Stomach smooth muscle (tissue), 2 donors: ENCODE measurements around the gene DBX1.
"Not testable (repeated sequence)": the region's sequence is repeated elsewhere in the genome, so short reads cannot be mapped to it uniquely, and the experiment has no call there.

Source experiments
- H3K27ac ChIP-seq: one replicate; pipeline ENCODE4 v1.7.0; 2013; ENCODE audit warnings: mild to moderate bottlenecking, low read length, inconsistent platforms
- H3K27me3 ChIP-seq, 2 donors: one replicate each; pipeline ENCODE4 v1.7.0; 2013; ENCODE audit warnings: low read length in 2 of 2; ENCODE audit not compliant: insufficient read depth in 2 of 2, control insufficient read depth in 1 of 2
- H3K36me3 ChIP-seq, 2 donors: one replicate each; pipeline ENCODE4 v1.7.0; 2013; ENCODE audit warnings: low read length in 2 of 2; ENCODE audit not compliant: control insufficient read depth in 2 of 2, insufficient read depth in 2 of 2
- H3K4me1 ChIP-seq: one replicate; pipeline ENCODE4 v1.7.0; 2013; ENCODE audit warnings: low read length; ENCODE audit not compliant: control insufficient read depth, insufficient read depth
- H3K4me3 ChIP-seq, 2 donors: one replicate each; pipeline ENCODE4 v1.7.0; 2013; ENCODE audit warnings: low read length in 2 of 2
- H3K9ac ChIP-seq, 2 donors: one replicate each; pipeline ENCODE4 v1.7.0; 2013; ENCODE audit warnings: low read length in 2 of 2, mild to moderate bottlenecking in 1 of 2
- H3K9me3 ChIP-seq, 2 donors: one replicate each; pipeline ENCODE4 v1.7.0; 2013; ENCODE audit warnings: low read length in 2 of 2; ENCODE audit not compliant: control insufficient read depth in 2 of 2
- donor health status: healthy.
- donor health status: Pancreatic carcinoma.

DBX1 gene

GRCh38 chr11:20160425-20161229, at the start of gene DBX1:
DBX1 (minus strand) TSS chr11:20160475; CDS start chr11:20160324, 151 bp downstream.
- Histone ChIP-seq H3K4me1 (peaks cover 27% of the 10 kb centered on the region), H3K36me3 (no peaks in the 10 kb centered on the region), H3K27me3 (peaks cover 89 to 93% of the 10 kb centered on the region in 2 donors), H3K4me3 (no peak within 1 kb of the TSS), H3K9ac (no peak within 1 kb of the TSS), H3K27ac (no peak within 1 kb of the TSS), H3K9me3 (no peaks in the 10 kb centered on the region)

GRCh38 chr11:20208622-20209111, 48.4 kb upstream of the DBX1 start:
- Histone ChIP-seq H3K27me3 (peaks cover 25 to 28% of the 10 kb centered on the region in 2 donors), H3K27ac (no peak overlapping the region), H3K4me1 (peaks cover 4% of the 10 kb centered on the region), H3K36me3 (no peaks in the 10 kb centered on the region), H3K9me3 (no peaks in the 10 kb centered on the region), H3K9ac (no peak overlapping the region), H3K4me3 (no peak overlapping the region)

- Histone ChIP-seq H3K9me3 (no peaks in the 10 kb centered on the region), H3K9ac (no peak overlapping the region), H3K4me3 (no peak overlapping the region), H3K4me1 (peaks cover 4% of the 10 kb centered on the region), H3K27me3 (peaks cover 25 to 28% of the 10 kb centered on the region in 2 donors), H3K36me3 (no peaks in the 10 kb centered on the region), H3K27ac (no peak overlapping the region)
Measured at GRCh38 chr11:20207781-20208621, 47.7 kb upstream of the DBX1 start.

- peaks cover 25 to 31% of the 10 kb centered on the region in 2 donors for H3K27me3 ChIP-seq
- H3K4me1 ChIP-seq: peaks cover 4% of the 10 kb centered on the region
- H3K9me3 ChIP-seq: no peaks in the 10 kb centered on the region
- H3K36me3 ChIP-seq: no peaks in the 10 kb centered on the region
- no peak overlapping the region for H3K4me3 ChIP-seq
- no peak overlapping the region for H3K9ac ChIP-seq
- no peak overlapping the region for H3K27ac ChIP-seq
Measured at GRCh38 chr11:20205807-20206206, 45.5 kb upstream of the DBX1 start.

GRCh38 chr11:20204681-20205080, 44.4 kb upstream of the DBX1 start:
- Histone ChIP-seq H3K36me3 (no peaks in the 10 kb centered on the region), H3K4me1 (peaks cover 4% of the 10 kb centered on the region), H3K27me3 (peaks cover 23 to 31% of the 10 kb centered on the region in 2 donors), H3K27ac (no peak overlapping the region), H3K9me3 (no peaks in the 10 kb centered on the region), H3K9ac (no peak overlapping the region), H3K4me3 (no peak overlapping the region)

GRCh38 chr11:20203831-20204230, 43.6 kb upstream of the DBX1 start:
- Histone ChIP-seq H3K27me3 (peaks cover 20 to 28% of the 10 kb centered on the region in 2 donors), H3K4me3 (no peak overlapping the region), H3K4me1 (peaks cover 4% of the 10 kb centered on the region), H3K9me3 (no peaks in the 10 kb centered on the region), H3K9ac (no peak overlapping the region), H3K27ac (no peak overlapping the region), H3K36me3 (no peaks in the 10 kb centered on the region)

- Histone ChIP-seq H3K36me3 (no peaks in the 10 kb centered on the region), H3K27me3 (peaks cover 0 to 3% of the 10 kb centered on the region in 2 donors)
Measured at GRCh38 chr11:20201231-20201630, 41.0 kb upstream of the DBX1 start.

GRCh38 chr11:20200331-20200955, 40.2 kb upstream of the DBX1 start:
- not testable (repeated sequence) for H3K4me3 ChIP-seq, H3K27ac ChIP-seq, H3K9me3 ChIP-seq, H3K36me3 ChIP-seq, H3K9ac ChIP-seq, H3K27me3 ChIP-seq, H3K4me1 ChIP-seq

More at GRCh38 chr11:20201231-20201630, 41.0 kb upstream of the DBX1 start:
- Histone ChIP-seq H3K4me3 (no peak overlapping the region), H3K27ac (no peak overlapping the region), H3K9ac (no peak overlapping the region), H3K4me1 (no peaks in the 10 kb centered on the region), H3K9me3 (no peaks in the 10 kb centered on the region)

GRCh38 chr11:20197881-20198280, 37.6 kb upstream of the DBX1 start:
- Histone ChIP-seq H3K36me3 (no peaks in the 10 kb centered on the region), H3K4me3 (no peak overlapping the region), H3K27ac (no peak overlapping the region), H3K9me3 (no peaks in the 10 kb centered on the region), H3K9ac (no peak overlapping the region), H3K4me1 (no peaks in the 10 kb centered on the region), H3K27me3 (peaks cover 0 to 3% of the 10 kb centered on the region in 2 donors)

GRCh38 chr11:20194470-20194869, 34.2 kb upstream of the DBX1 start:
- no peaks in the 10 kb centered on the region for H3K36me3 ChIP-seq
- H3K9ac ChIP-seq: no peak overlapping the region
- H3K4me3 ChIP-seq: no peak overlapping the region
- H3K4me1 ChIP-seq: no peaks in the 10 kb centered on the region
- no peak overlapping the region for H3K27ac ChIP-seq
- H3K27me3 ChIP-seq: no peaks in the 10 kb centered on the region
- H3K9me3 ChIP-seq: no peaks in the 10 kb centered on the region
